Spleen (tissue), 11 donors: ENCODE measurements around the gene CNKSR2. TPM values are rescaled to one million over a fixed set of nuclear protein-coding genes. Genes with fewer than 3 reads are reported as not detected.

Experiments used
- DNase-seq: peaks from one replicate; pipeline ENCODE4 v3.0.0-alpha.2; 2020
- H3K27ac ChIP-seq, 8 donors: fragments of 200-600 bp; sonication (generic) in 7 of 8; 1 replicate in 4 of 8; 2 replicates in 4 of 8; pipeline versions ENCODE4 v1.5.0 to v1.8.0; 2016 to 2021; ENCODE audit warnings: inconsistent platforms in 4 of 8, mild to moderate bottlenecking in 4 of 8, moderate library complexity in 1 of 8
- H3K27me3 ChIP-seq, 7 donors: fragments of 200-600 bp; sonication (generic) in 6 of 7; replicated peaks in 1 of 7; 1 replicate in 4 of 7; 2 replicates in 3 of 7; pipeline versions ENCODE4 v1.5.0 to v1.8.0; 2016 to 2021; ENCODE audit warnings: inconsistent platforms in 3 of 7, mild to moderate bottlenecking in 1 of 7
- H3K36me3 ChIP-seq, 6 donors: fragments of 200-600 bp; sonication (generic) in 5 of 6; 1 replicate in 4 of 6; 2 replicates in 2 of 6; pipeline versions ENCODE4 v1.5.0 to v1.8.0; 2016 to 2021; ENCODE audit warnings: inconsistent platforms in 2 of 6
- H3K4me1 ChIP-seq, 6 donors: fragments of 200-600 bp; sonication (generic) in 5 of 6; 1 replicate in 3 of 6; 2 replicates in 3 of 6; pipeline versions ENCODE4 v1.5.0 to v1.8.0; 2016 to 2021; ENCODE audit warnings: inconsistent platforms in 3 of 6
- H3K4me3 ChIP-seq, 8 donors: fragments of 200-600 bp; sonication (generic) in 7 of 8; 1 replicate in 4 of 8; 2 replicates in 4 of 8; pipeline versions ENCODE4 v1.5.0 to v1.8.0; 2016 to 2021; ENCODE audit warnings: inconsistent platforms in 4 of 8, mild to moderate bottlenecking in 4 of 8, moderate library complexity in 2 of 8
- H3K9me3 ChIP-seq, 8 donors: fragments of 200-600 bp; sonication (generic) in 7 of 8; 1 replicate in 4 of 8; 2 replicates in 4 of 8; pipeline versions ENCODE4 v1.5.0 to v1.8.0; 2016 to 2021; ENCODE audit warnings: inconsistent platforms in 4 of 8
- POLR2A ChIP-seq, 3 donors: fragments of 450-650 bp; IDR thresholded peaks; one replicate each; pipeline ENCODE4 v1.5.1; 2017; ENCODE audit warnings: antibody characterized with exemption in 3 of 3, mild to moderate bottlenecking in 1 of 3
- POLR2AphosphoS5 ChIP-seq, 3 donors: sonication (generic); formaldehyde crosslinking; IDR thresholded peaks; one replicate each; pipeline ENCODE4 v1.5.1; 2017; ENCODE audit warnings: antibody characterized with exemption in 3 of 3
- WGBS, 5 donors: extraction: QIAGEN DNeasy Blood & Tissue Kit in 3 of 5; methylation state at CpG; one replicate each; pipeline versions ENCODE4 v1.1.5 to v1.1.7; 2013 to 2018; 5-methylcytosine and 5-hydroxymethylcytosine counted together
- intact Hi-C: fragments of 100-400 bp; cut with DNase I; formaldehyde crosslinking; loops from one replicate; pipeline ENCODE4 v1.15.0; 2023; ENCODE audit warnings: low total_unique reads
- polyA plus RNA-seq, 3 donors: library from polyadenylated mRNA; stranded (reverse); fragments of 200-250 nt; gene quantifications; one replicate each; pipeline ENCODE4 v1.2.1, GENCODE V29; 2013
- total RNA-seq, 7 donors: library from RNA; depleted of rRNA in 3 of 7; stranded (reverse); fragments of >200 nt in 3 of 7; fragmentation: NEBNext Ultra II Directional in 4 of 7; extraction: Animal tissue kit (Norgen Biotek cat#: 25700) in 4 of 7; gene quantifications; one replicate each; pipeline versions ENCODE4 v1.1.0 to v1.2.1, GENCODE V29; 2016 to 2021
- TF ChIP-seq, protein P1 (sequence below), 11 experiments: fragments of 200-600 bp in 7 of 11; fragments of 450-650 bp in 4 of 11; sonication (generic) in 4 of 11; IDR thresholded peaks in 8 of 11; conservative IDR thresholded peaks in 3 of 11; 1 replicate in 7 of 11; 2 replicates in 4 of 11; pipeline versions ENCODE4 v1.4.0 to v1.8.0; 2016 to 2021; ENCODE audit warnings: antibody characterized with exemption in 11 of 11, inconsistent platforms in 4 of 11, mild to moderate bottlenecking in 1 of 11
- donor health status: healthy with polysubstance abuse.
- donor health status: DM: no; HTN: no; CAD: no; lungs with moderate emphysema.
- donor health status: DM: no; HTN: no; CAD: no.
- donor health status: Bipolar disorder and iron deficiency.
- donor health status: healthy.
- donor health status: DM: no; HTN: no; CAD: no.
- donor health status: DM: yes; HTN: yes; CAD: no.

CNKSR2 gene
- total and polyA plus RNA-seq, 10 donors = 1.6 to 16.8 (median 6.0) TPM

DNA sequence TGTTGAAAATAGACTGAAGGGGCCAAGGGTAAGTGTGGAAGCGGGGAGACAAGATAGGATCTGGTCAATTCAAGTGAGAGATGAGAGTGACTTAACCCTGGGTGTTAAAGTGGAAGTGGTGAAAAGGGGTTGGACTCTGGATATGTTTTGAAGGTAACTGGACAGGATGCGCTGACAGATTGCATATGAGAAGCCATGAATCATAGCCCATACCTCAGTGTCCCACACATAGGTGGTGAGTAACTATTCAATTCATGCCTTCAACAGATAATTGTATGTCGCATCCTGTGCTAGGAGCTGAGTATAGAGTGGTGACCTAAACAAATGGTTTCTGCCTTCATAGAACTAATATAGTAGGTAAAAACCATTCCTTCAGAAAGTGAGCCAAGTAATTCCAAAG is 207.3 kb downstream of the CNKSR2 start:
- TF ChIP-seq POLR2A (IDR thresholded peaks at IDR 0.05) (no peak), POLR2AphosphoS5 (IDR thresholded peaks at IDR 0.05) (no peak)
- TF ChIP-seq, protein P1, sequence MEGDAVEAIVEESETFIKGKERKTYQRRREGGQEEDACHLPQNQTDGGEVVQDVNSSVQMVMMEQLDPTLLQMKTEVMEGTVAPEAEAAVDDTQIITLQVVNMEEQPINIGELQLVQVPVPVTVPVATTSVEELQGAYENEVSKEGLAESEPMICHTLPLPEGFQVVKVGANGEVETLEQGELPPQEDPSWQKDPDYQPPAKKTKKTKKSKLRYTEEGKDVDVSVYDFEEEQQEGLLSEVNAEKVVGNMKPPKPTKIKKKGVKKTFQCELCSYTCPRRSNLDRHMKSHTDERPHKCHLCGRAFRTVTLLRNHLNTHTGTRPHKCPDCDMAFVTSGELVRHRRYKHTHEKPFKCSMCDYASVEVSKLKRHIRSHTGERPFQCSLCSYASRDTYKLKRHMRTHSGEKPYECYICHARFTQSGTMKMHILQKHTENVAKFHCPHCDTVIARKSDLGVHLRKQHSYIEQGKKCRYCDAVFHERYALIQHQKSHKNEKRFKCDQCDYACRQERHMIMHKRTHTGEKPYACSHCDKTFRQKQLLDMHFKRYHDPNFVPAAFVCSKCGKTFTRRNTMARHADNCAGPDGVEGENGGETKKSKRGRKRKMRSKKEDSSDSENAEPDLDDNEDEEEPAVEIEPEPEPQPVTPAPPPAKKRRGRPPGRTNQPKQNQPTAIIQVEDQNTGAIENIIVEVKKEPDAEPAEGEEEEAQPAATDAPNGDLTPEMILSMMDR (IDR thresholded peaks at IDR 0.05 in 8 of 11, conservative IDR thresholded peaks at IDR 0.05 in 3 of 11) = no peak
- Histone ChIP-seq H3K36me3 (no peaks in the 10 kb centered on the region), H3K27me3 (no peaks in the 10 kb centered on the region), H3K9me3 (peaks cover 0 to 9% (median 5%) of the 10 kb centered on the region in 8 donors), H3K4me3 (no peak overlapping the region), H3K27ac (no peak overlapping the region), H3K4me1 (no peaks in the 10 kb centered on the region)
- WGBS, 5 donors = 74 to 97% (median 90%) methylated on average over 3 of the region's 3 CpGs
- intact Hi-C loops = no loop called here
- DNase-seq = no peak

DNA sequence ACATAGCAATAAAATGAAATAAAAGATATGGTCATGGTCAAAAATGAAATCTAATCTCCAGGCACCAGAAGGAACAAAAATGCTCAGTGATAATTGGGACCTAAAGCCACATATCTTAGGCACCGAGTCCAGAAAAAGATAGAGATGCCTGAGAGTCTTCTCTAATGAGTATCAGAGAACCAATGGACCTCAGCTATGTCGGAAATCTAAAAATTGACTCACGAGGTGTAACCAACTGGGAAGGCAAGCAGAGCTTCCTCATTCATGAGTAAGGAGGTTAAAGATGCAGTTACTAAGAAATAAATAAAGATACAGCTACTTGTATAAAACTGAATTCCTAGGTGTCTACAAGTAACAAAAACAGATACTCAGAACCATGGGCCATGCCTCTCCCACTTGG is 211.8 kb downstream of the CNKSR2 start:
- H3K4me3 ChIP-seq = no peak overlapping the region
- DNase-seq = no peak
- no peaks in the 10 kb centered on the region for H3K36me3 ChIP-seq
- H3K4me1 ChIP-seq = no peaks in the 10 kb centered on the region
- no peak overlapping the region for H3K27ac ChIP-seq
- TF ChIP-seq, protein P1 (IDR thresholded peaks at IDR 0.05 in 8 of 11, conservative IDR thresholded peaks at IDR 0.05 in 3 of 11) = no peak
- TF ChIP-seq POLR2A (IDR thresholded peaks at IDR 0.05) = no peak
- TF ChIP-seq POLR2AphosphoS5 (IDR thresholded peaks at IDR 0.05) = no peak
- intact Hi-C loops = no loop called here
- 73 to 93% (median 91%) methylated on average over 3 of the region's 3 CpGs for WGBS, 5 donors
- peaks cover 0 to 21% (median 10%) of the 10 kb centered on the region in 8 donors for H3K9me3 ChIP-seq
- no peaks in the 10 kb centered on the region for H3K27me3 ChIP-seq

DNA sequence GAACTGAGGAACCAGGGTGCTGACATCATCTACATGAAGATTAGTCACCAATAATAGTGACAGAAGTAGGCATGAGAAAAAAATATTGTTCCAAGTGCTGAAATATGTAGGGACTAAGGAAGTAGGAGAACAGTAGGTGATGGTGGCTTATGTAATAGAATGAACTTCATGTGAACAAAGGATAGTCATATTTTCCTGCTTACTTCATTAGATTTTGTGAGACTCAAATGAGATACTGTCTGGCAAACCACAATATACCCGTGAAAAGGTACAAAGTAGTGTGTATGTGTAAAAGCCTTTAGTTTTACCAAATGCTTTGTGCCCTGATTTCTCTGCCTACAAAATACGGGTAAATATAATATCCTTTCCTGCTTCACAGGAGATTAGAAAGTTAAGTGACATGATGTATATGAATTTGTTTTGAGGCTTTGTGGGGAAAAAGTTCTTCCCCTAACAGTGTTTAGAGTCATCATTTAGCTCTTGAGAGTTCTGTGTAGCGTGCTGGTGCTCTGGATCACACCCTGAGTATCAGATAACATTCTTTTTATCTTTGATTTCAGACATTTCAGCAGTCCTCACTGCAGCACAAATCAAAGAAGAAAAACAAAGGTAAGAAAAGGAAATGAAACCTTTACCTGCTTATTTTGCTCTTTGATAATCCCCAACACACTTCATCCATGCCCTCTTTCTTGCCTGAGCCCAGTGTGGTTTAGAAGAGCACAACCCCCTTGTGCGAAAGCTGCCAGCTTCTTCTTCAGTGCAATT is 216.0 kb downstream of the CNKSR2 start:
- DNase-seq = no peak
- Histone ChIP-seq H3K9me3 (peaks cover 0 to 21% (median 10%) of the 10 kb centered on the region in 8 donors), H3K36me3 (no peaks in the 10 kb centered on the region), H3K27ac (no peak overlapping the region), H3K4me1 (no peaks in the 10 kb centered on the region), H3K4me3 (no peak overlapping the region), H3K27me3 (no peaks in the 10 kb centered on the region)
- intact Hi-C loops = no loop called here
- TF ChIP-seq POLR2AphosphoS5 (IDR thresholded peaks at IDR 0.05) (no peak), POLR2A (IDR thresholded peaks at IDR 0.05) (no peak)
- TF ChIP-seq, protein P1 (IDR thresholded peaks at IDR 0.05 in 8 of 11, conservative IDR thresholded peaks at IDR 0.05 in 3 of 11) = no peak
- WGBS, 5 donors = 72 to 83% (median 79%) methylated on average over 4 of the region's 4 CpGs

DNA sequence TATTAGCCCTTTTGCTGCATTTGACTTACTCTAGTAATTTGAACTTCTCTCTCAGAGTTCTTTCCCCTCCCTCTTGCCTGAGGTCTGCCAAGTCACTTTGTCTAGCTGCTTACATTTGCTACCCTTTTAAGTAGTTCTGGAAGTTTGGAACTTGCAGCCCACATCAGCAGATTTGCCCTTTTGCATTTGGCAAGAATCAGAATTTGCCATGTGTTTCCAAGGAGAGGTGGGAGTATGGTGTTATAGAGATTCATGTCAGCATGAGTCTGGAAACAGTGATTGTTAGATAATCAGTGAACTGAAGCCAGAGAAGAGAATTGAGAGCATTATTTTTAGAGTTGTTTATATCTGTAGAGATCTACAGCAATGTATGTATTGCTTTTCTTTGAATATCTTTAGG is 231.8 kb downstream of the CNKSR2 start:
- Histone ChIP-seq H3K9me3 (no peaks in the 10 kb centered on the region), H3K27ac (no peak overlapping the region), H3K36me3 (peaks cover 0 to 10% (median 0%) of the 10 kb centered on the region in 6 donors), H3K4me3 (no peak overlapping the region), H3K4me1 (no peaks in the 10 kb centered on the region), H3K27me3 (no peaks in the 10 kb centered on the region)
- no peak for DNase-seq
- no peak for TF ChIP-seq POLR2A (IDR thresholded peaks at IDR 0.05)
- TF ChIP-seq, protein P1 (IDR thresholded peaks at IDR 0.05 in 8 of 11, conservative IDR thresholded peaks at IDR 0.05 in 3 of 11) = no peak
- no peak for TF ChIP-seq POLR2AphosphoS5 (IDR thresholded peaks at IDR 0.05)
- intact Hi-C loops = no loop called here
